BJ (cell line): ENCODE data around the gene PRRC2B. TPM values are rescaled to one million over a fixed set of nuclear protein-coding genes. Genes with fewer than 3 reads are reported as not detected.
A peak's percentile ranks its signal among the peaks of the same experiment; 100 is the strongest.

ENCODE experiments used
- CTCF ChIA-PET: fragments of 350-600 bp; formaldehyde crosslinking; extraction: SDS; loops from one replicate; lab custom pipeline; 2021; ENCODE audit warnings: antibody characterized with exemption, inconsistent platforms; lab: Yijun Ruan, JAX
- POLR2A ChIA-PET: fragments of 300-600 bp; sonication (Branson Sonifier 250); formaldehyde crosslinking; extraction: SDS; loops from one replicate; lab custom pipeline; 2021; ENCODE audit warnings: antibody characterized with exemption; lab: Charles Lee
- DNase-seq: peaks from one replicate; pipeline ENCODE4 v3.0.0-alpha.2; 2011; ENCODE audit warnings: low read depth
- H3K27me3 ChIP-seq: 2 replicates; pipeline ENCODE4 v1.6.0; 2011; ENCODE audit warnings: low read length; ENCODE audit not compliant: control insufficient read depth, insufficient read depth
- H3K36me3 ChIP-seq: 2 replicates; pipeline ENCODE4 v1.5.1; 2011; ENCODE audit warnings: low read length; ENCODE audit not compliant: control insufficient read depth, insufficient read depth
- H3K4me3 ChIP-seq: 2 replicates; pipeline ENCODE4 v1.5.1; 2011; ENCODE audit warnings: low read depth, mild to moderate bottlenecking, control low read depth, low read length
- polyA plus RNA-seq: library from polyadenylated mRNA; depleted of rRNA; stranded (reverse); fragments of >200 nt; gene quantifications from 2 replicates; pipeline ENCODE4 v1.2.3, GENCODE V29; 2011
- TF ChIP-seq, protein P1 (sequence below): IDR thresholded peaks from 2 replicates; pipeline ENCODE4 v1.5.1; 2011; ENCODE audit warnings: low read depth, mild to moderate bottlenecking, control low read depth, inconsistent platforms, low read length, moderate library complexity; ENCODE audit not compliant: insufficient read depth

The PRRC2B gene
- polyA plus RNA-seq, 1 experiment: 25.8 TPM

DNA sequence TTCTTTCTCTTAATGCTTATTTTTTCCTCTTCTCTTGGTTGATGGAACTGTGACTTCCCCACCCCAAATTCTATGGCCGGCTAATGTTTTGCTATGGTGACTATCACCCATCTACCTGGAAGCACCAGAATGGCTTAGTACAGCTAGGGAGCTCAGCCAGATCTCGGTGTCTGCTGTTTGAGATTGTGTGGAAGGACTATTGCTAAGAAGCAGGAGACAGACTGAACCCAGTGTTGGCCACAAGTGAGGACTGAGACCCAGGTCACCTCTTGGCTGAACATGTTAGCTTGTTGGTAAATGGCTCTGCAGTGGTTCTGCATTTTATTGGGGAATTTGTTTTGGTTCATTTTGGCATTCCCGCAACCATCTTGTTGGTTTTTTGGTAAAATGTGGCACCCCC is 2.7 kb downstream of the PRRC2B start:
- H3K27me3 ChIP-seq: no peaks in the 10 kb centered on the region

DNA sequence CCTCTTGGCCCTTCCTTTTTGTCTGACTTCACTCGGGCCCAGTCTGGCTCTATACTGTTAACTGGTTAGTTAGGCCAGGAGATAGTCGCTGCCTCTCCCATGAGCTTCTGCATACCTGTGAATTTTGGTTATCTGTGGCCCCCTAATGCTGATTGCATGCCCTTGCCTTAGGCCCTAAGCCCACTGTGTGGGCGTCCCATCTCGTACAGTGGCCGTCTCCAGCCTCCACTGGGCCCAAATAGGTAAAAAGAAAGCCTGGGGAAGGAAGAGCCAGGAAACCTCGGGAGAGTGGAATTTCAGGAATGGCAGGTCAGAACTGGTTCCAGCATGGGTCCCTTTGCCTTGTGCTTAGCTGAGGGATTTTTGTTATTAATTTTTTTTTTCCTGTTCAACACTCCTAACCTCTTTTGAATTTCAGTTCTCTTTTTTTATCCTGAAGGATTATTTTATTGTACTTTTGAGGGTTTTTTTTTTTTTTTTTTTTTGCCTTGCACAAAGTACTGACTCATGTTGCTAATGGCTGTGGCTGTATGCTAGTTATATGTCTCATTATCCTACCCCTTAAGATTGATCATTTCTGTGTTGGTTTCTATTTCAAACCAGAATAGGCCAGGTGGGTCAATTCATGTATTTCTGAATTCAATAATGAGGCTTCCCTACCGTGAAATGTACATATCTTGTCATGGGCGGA is 3.4 kb downstream of the PRRC2B start:
- no peak for DNase-seq
- H3K36me3 ChIP-seq: no peaks in the 10 kb centered on the region; the same call in 1 of the 2 replicates
- 0 out of 2 replicates have a peak overlapping the region, but pooled peaks have one; percentile 16 for H3K4me3 ChIP-seq
- ChIA-PET POLR2A (interaction anchor here (0.6 kb wide), 1 partner anchor 10 kb away, joined by 3 read pairs; no protein-coding TSS in a partner anchor), CTCF (interaction anchor here (0.8 to 1.8 kb wide), 4 partner anchors 9 to 35 kb away, joined by 3 to 6 read pairs (median 4); no protein-coding TSS in a partner anchor)
- TF ChIP-seq, protein P1, sequence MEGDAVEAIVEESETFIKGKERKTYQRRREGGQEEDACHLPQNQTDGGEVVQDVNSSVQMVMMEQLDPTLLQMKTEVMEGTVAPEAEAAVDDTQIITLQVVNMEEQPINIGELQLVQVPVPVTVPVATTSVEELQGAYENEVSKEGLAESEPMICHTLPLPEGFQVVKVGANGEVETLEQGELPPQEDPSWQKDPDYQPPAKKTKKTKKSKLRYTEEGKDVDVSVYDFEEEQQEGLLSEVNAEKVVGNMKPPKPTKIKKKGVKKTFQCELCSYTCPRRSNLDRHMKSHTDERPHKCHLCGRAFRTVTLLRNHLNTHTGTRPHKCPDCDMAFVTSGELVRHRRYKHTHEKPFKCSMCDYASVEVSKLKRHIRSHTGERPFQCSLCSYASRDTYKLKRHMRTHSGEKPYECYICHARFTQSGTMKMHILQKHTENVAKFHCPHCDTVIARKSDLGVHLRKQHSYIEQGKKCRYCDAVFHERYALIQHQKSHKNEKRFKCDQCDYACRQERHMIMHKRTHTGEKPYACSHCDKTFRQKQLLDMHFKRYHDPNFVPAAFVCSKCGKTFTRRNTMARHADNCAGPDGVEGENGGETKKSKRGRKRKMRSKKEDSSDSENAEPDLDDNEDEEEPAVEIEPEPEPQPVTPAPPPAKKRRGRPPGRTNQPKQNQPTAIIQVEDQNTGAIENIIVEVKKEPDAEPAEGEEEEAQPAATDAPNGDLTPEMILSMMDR: no peak
- H3K27me3 ChIP-seq: no peaks in the 10 kb centered on the region

More for the DNA sequence above, 2.7 kb downstream of the PRRC2B start:
- Histone ChIP-seq H3K36me3 (no peaks in the 10 kb centered on the region; the same call in 1 of the 2 replicates), H3K4me3 (peak overlapping the region; percentile 23; the same call in 1 of the 2 replicates)
- no peak for DNase-seq
- TF ChIP-seq, protein P1: no peak
- ChIA-PET POLR2A (interaction anchor here (0.6 to 0.8 kb wide), 2 partner anchors 9 to 10 kb away, joined by 3 read pairs; no protein-coding TSS in a partner anchor), CTCF (interaction anchor here (0.8 to 1.8 kb wide), 3 partner anchors 10 to 28 kb away, joined by 3 to 6 read pairs (median 4); no protein-coding TSS in a partner anchor)

DNA sequence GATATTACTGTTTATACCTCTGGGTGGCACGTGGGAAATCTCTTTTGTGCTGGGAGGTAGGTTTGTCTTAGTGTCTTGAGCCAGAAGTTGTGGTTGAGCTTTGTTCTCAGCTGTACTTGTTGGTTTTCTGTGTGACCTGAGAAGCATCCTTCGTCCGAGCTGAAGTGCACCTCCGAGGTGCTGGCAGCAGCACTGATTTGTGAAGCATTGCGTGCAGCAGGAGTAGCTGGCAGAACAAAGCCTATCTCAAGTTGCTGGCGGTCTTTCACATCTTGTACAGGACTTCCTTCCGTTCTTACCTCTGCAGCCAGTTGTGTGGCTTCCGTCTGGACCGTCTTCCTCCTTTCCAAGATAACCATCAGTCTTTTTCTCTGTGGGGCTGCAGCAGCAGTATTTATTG is 4.3 kb downstream of the PRRC2B start:
- no peak for DNase-seq
- TF ChIP-seq, protein P1: no peak
- POLR2A ChIA-PET: no interaction called here
- Histone ChIP-seq H3K27me3 (no peaks in the 10 kb centered on the region), H3K4me3 (no peak overlapping the region), H3K36me3 (no peaks in the 10 kb centered on the region; the same call in 1 of the 2 replicates)
- CTCF ChIA-PET: interaction anchor here (1.1 to 1.8 kb wide), 3 partner anchors 8 to 48 kb away, joined by 4 to 6 read pairs (median 6); no protein-coding TSS in a partner anchor

GRCh38 chr9:131399972-131400371 is 6.1 kb downstream of the PRRC2B start:
- ChIA-PET POLR2A (no interaction called here), CTCF (no interaction called here)
- no peak for DNase-seq
- Histone ChIP-seq H3K27me3 (no peaks in the 10 kb centered on the region), H3K36me3 (no peaks in the 10 kb centered on the region; the same call in 1 of the 2 replicates), H3K4me3 (no peak overlapping the region)
- TF ChIP-seq, protein P1: no peak

- Histone ChIP-seq H3K36me3 (no peaks in the 10 kb centered on the region; the same call in 1 of the 2 replicates), H3K4me3 (no peak overlapping the region), H3K27me3 (no peaks in the 10 kb centered on the region)
- CTCF ChIA-PET: no interaction called here
- no peak for DNase-seq
- POLR2A ChIA-PET: no interaction called here
- TF ChIP-seq, protein P1: no peak
Measured at GRCh38 chr9:131400627-131401026, 6.7 kb downstream of the PRRC2B start.
